Heart left ventricle (tissue), 16 donors: ENCODE data around the gene MINDY4. TPM values are rescaled to one million over a fixed set of nuclear protein-coding genes. Genes with fewer than 3 reads are reported as not detected.

ENCODE experiments used
- ATAC-seq, 4 donors: fragments of 200-7000 bp; cut with Tn5 transposase; one replicate each; pipeline ENCODE4 v1.9.1; 2020 to 2022; ENCODE audit warnings: moderate library complexity in 4 of 4, mild to moderate bottlenecking in 3 of 4, moderate number of reproducible peaks in 1 of 4
- DNase-seq, 5 donors: peaks; one replicate each; pipeline ENCODE4 v3.0.0-alpha.2; 2020
- H3K27ac ChIP-seq, 12 donors: fragments of 200-600 bp; sonication (generic) in 4 of 12; one replicate each; pipeline versions ENCODE4 v1.5.0 to v1.8.0; 2016 to 2022; ENCODE audit warnings: mild to moderate bottlenecking in 2 of 12
- H3K27me3 ChIP-seq, 9 donors: fragments of 200-600 bp; sonication (generic) in 2 of 9; one replicate each; pipeline versions ENCODE4 v1.5.1 to v1.8.0; 2016 to 2022; ENCODE audit warnings: mild to moderate bottlenecking in 3 of 9
- H3K36me3 ChIP-seq, 9 donors: fragments of 200-600 bp; sonication (generic) in 2 of 9; one replicate each; pipeline versions ENCODE4 v1.5.0 to v1.8.0; 2018 to 2022; ENCODE audit warnings: mild to moderate bottlenecking in 2 of 9
- H3K4me1 ChIP-seq, 12 donors: fragments of 200-600 bp; sonication (generic) in 4 of 12; one replicate each; pipeline versions ENCODE4 v1.5.0 to v1.8.0; 2016 to 2022; ENCODE audit warnings: mild to moderate bottlenecking in 3 of 12
- H3K4me3 ChIP-seq, 12 donors: fragments of 200-600 bp; sonication (generic) in 4 of 12; one replicate each; pipeline versions ENCODE4 v1.5.0 to v1.8.0; 2017 to 2022; ENCODE audit warnings: mild to moderate bottlenecking in 9 of 12, moderate library complexity in 4 of 12
- H3K9me3 ChIP-seq, 12 donors: fragments of 200-600 bp; sonication (generic) in 4 of 12; one replicate each; pipeline versions ENCODE4 v1.5.0 to v1.8.0; 2016 to 2022; ENCODE audit warnings: mild to moderate bottlenecking in 1 of 12
- POLR2A ChIP-seq, 2 donors: fragments of 450-650 bp; IDR thresholded peaks; one replicate each; pipeline ENCODE4 v1.6.1; 2017; ENCODE audit warnings: antibody characterized with exemption in 2 of 2, mild to moderate bottlenecking in 2 of 2, moderate library complexity in 2 of 2
- WGBS, 4 donors: extraction: QIAGEN DNeasy Blood & Tissue Kit in 2 of 4; methylation state at CpG; one replicate each; pipeline versions ENCODE4 v1.1.5 to v1.1.7; 2013 to 2018; 5-methylcytosine and 5-hydroxymethylcytosine counted together
- intact Hi-C, 10 donors: fragments of 100-400 bp; cut with DNase I; formaldehyde crosslinking; loops; one replicate each; pipeline versions ENCODE4 v1.11.1 to v1.14.2; 2022
- polyA plus RNA-seq, 2 donors: library from polyadenylated mRNA; stranded (reverse); fragments of 200-250 nt; gene quantifications; one replicate each; pipeline ENCODE4 v1.2.3, GENCODE V29; 2013
- total RNA-seq, 9 donors: library from RNA; depleted of rRNA in 2 of 9; stranded (reverse); fragments of >200 nt in 2 of 9; fragmentation: NEBNext Ultra II Directional in 3 of 9; extraction: Animal tissue kit (Norgen Biotek cat#: 25700) in 3 of 9; gene quantifications; one replicate each; pipeline versions ENCODE4 v1.1.0 to v1.2.4, GENCODE V29; 2016 to 2023
- TF ChIP-seq, protein P1 (sequence below), 12 donors: fragments of 200-600 bp; sonication (generic) in 4 of 12; IDR thresholded peaks; one replicate each; pipeline versions ENCODE4 v1.5.0 to v1.8.0; 2018 to 2022; ENCODE audit warnings: antibody characterized with exemption in 12 of 12, mild to moderate bottlenecking in 5 of 12
- donor health status: ischemic (EF 13 %, LVEDD 7.1; RV severe dilation, severe dysfunction).
- donor health status: healthy with polysubstance abuse.
- donor health status: DM: no; HTN: yes; CAD: no.
- donor health status: DM: no; HTN: no; CAD: no.
- donor health status: ischemic (EF 25% LVEDD 6.9; RV normal size, moderate dysfunction).
- donor health status: ischemic (EF 25% LVEDD 5.7; RV mildly dilated, moderate dysfunction).
- donor health status: healthy.
- donor health status: DM: yes; HTN: yes; CAD: no.
- donor health status: ischemic (EF 35%, LVEDD 5.7; RV mildly dilated, moderate dysfunction).
- donor health status: nonischemic (EF 11% LVEDD 7.7; RV severe dilation, severe dysfunction).
- donor health status: DM: yes; HTN: yes; CAD: no.
- donor health status: PGD.
- donor health status: ischemic (EF 29% LVEDD 5.4; RV normal size, mild dysfunction).
- donor health status: nonischemic (EF 23%, LVEDD 6.1; RV moderate dilation, normal function).

The MINDY4 gene
- total and polyA plus RNA-seq, 11 donors: 1.3 to 6.0 (median 2.9) TPM

DNA sequence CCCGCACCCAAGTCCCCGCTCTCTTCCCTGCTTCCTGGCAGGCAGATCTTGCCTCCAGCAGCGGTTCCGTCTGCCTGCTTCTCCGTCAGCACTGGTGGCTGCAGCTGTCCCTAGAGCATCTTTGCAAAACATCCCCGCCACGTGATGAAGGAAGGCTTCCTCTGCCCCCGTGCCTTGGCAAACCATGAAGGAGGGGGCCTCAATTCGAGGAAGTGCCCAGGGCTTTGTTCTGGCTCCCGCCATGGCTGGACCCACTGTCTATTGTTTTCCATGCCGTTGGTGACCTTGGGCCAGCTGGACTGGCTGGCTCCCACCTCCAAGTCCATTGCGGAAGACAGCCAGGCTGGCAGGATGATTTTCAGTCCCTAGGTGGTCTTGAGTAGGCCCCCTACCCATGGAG, 127.2 kb downstream of the MINDY4 start:
- no peak for TF ChIP-seq POLR2A (IDR thresholded peaks at IDR 0.05)
- TF ChIP-seq, protein P1, sequence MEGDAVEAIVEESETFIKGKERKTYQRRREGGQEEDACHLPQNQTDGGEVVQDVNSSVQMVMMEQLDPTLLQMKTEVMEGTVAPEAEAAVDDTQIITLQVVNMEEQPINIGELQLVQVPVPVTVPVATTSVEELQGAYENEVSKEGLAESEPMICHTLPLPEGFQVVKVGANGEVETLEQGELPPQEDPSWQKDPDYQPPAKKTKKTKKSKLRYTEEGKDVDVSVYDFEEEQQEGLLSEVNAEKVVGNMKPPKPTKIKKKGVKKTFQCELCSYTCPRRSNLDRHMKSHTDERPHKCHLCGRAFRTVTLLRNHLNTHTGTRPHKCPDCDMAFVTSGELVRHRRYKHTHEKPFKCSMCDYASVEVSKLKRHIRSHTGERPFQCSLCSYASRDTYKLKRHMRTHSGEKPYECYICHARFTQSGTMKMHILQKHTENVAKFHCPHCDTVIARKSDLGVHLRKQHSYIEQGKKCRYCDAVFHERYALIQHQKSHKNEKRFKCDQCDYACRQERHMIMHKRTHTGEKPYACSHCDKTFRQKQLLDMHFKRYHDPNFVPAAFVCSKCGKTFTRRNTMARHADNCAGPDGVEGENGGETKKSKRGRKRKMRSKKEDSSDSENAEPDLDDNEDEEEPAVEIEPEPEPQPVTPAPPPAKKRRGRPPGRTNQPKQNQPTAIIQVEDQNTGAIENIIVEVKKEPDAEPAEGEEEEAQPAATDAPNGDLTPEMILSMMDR (IDR thresholded peaks at IDR 0.05): no peak

DNA sequence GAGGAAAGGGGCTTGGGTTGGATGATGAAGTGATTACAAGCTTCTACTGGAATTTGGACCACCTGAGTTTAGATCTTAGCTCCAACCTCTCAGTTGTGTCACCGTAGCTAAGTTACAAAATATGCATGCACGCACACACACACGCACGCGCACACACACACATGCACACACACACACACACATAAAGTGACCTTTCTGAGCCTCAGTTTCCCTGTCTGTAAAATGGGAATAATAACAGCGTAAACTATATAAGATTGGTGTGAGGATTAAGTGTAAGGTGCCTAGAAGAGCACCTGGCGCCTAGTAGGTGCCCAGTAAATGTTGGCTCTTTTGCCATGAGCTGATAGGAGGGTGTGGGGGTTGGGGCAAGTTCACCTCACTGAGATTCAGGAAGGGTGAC, 127.8 kb downstream of the MINDY4 start:
- Histone ChIP-seq H3K27me3 (no peaks in the 10 kb centered on the region), H3K9me3 (no peaks in the 10 kb centered on the region), H3K27ac (peak overlapping the region in 9 of 12 donors; percentile 26 to 75 (median 66)), H3K36me3 (no peaks in the 10 kb centered on the region), H3K4me3 (no peak overlapping the region), H3K4me1 (peaks cover 13 to 70% (median 60%) of the 10 kb centered on the region in 12 donors)
- 96 to 98% (median 98%) methylated on average over 7 of the region's 7 CpGs for WGBS, 4 donors
- ATAC-seq (no peak), DNase-seq (no peak)
- intact Hi-C loops: no loop called here
- TF ChIP-seq POLR2A (IDR thresholded peaks at IDR 0.05): no peak
- TF ChIP-seq, protein P1 (IDR thresholded peaks at IDR 0.05): no peak

More for the DNA sequence above, 127.2 kb downstream of the MINDY4 start:
- Histone ChIP-seq H3K27me3 (no peaks in the 10 kb centered on the region), H3K36me3 (no peaks in the 10 kb centered on the region), H3K4me1 (peaks cover 19 to 77% (median 66%) of the 10 kb centered on the region in 12 donors), H3K27ac (peak overlapping the region in 5 of 12 donors; percentile 11 to 42 (median 27)), H3K4me3 (no peak overlapping the region), H3K9me3 (no peaks in the 10 kb centered on the region)
- no peak for ATAC-seq
- 66 to 80% (median 73%) methylated on average over 12 of the region's 12 CpGs for WGBS, 4 donors
- intact Hi-C loops: no loop called here
- peak in 1 of 5 donors; percentile 42 for DNase-seq

GRCh38 chr7:30899630-30900029, 128.4 kb downstream of the MINDY4 start:
- peak; percentile 6 to 22 (median 16) for ATAC-seq

GRCh38 chr7:30900053-30900452, 128.8 kb downstream of the MINDY4 start:
- WGBS, 4 donors: 43 to 65% (median 57%) methylated on average over 9 of the region's 9 CpGs
- Histone ChIP-seq H3K27me3 (no peaks in the 10 kb centered on the region), H3K4me3 (no peak overlapping the region), H3K27ac (peak overlapping the region; percentile 41 to 82 (median 68)), H3K4me1 (peaks cover 11 to 68% (median 57%) of the 10 kb centered on the region in 12 donors), H3K36me3 (no peaks in the 10 kb centered on the region), H3K9me3 (no peaks in the 10 kb centered on the region)
- TF ChIP-seq POLR2A (IDR thresholded peaks at IDR 0.05): no peak
- TF ChIP-seq, protein P1 (IDR thresholded peaks at IDR 0.05): no peak
- DNase-seq: peak in 1 of 5 donors; percentile 28
- peak in 2 of 4 donors; percentile 5 to 31 for ATAC-seq
- intact Hi-C loops: no loop called here

More at GRCh38 chr7:30899630-30900029, 128.4 kb downstream of the MINDY4 start:
- no peaks in the 10 kb centered on the region for H3K9me3 ChIP-seq
- intact Hi-C loops: no loop called here
- no peak overlapping the region for H3K4me3 ChIP-seq
- whole genome bisulfite sequencing, 4 donors: 23 to 47% (median 43%) methylated on average over 5 to 6 of the region's 6 CpGs
- peak overlapping the region in 10 of 12 donors; percentile 26 to 82 (median 68) for H3K27ac ChIP-seq
- peaks cover 11 to 68% (median 58%) of the 10 kb centered on the region in 12 donors for H3K4me1 ChIP-seq
- H3K36me3 ChIP-seq: no peaks in the 10 kb centered on the region
- H3K27me3 ChIP-seq: no peaks in the 10 kb centered on the region
- peak in 1 of 5 donors; percentile 57 for DNase-seq
- TF ChIP-seq, protein P1 (IDR thresholded peaks at IDR 0.05): no peak
- TF ChIP-seq POLR2A (IDR thresholded peaks at IDR 0.05): no peak
